Glutamatergic neuron (in vitro differentiated cells): Measurements from ENCODE around the gene RXFP2. TPM values are rescaled to one million over a fixed set of nuclear protein-coding genes. Genes with fewer than 3 reads are reported as not detected.

Experiments
- DNase-seq: peaks from one replicate; pipeline ENCODE4 v3.0.0; 2022
- H3K27ac Mint-ChIP-seq: one replicate; pipeline ENCODE4 v1.8.0; 2020; ENCODE audit warnings: mild to moderate bottlenecking, mixed read lengths, inconsistent platforms; ENCODE audit not compliant: unreplicated experiment
- H3K27me3 Mint-ChIP-seq: one replicate; pipeline ENCODE4 v1.8.0; 2020; ENCODE audit warnings: mild to moderate bottlenecking, moderate library complexity, mixed read lengths, inconsistent platforms; ENCODE audit not compliant: unreplicated experiment
- H3K36me3 Mint-ChIP-seq: one replicate; pipeline ENCODE4 v1.8.0; 2020; ENCODE audit warnings: mild to moderate bottlenecking, mixed read lengths, inconsistent platforms; ENCODE audit not compliant: unreplicated experiment
- H3K4me1 Mint-ChIP-seq: one replicate; pipeline ENCODE4 v1.8.0; 2020; ENCODE audit warnings: mild to moderate bottlenecking, low read depth, mixed read lengths, inconsistent platforms; ENCODE audit not compliant: unreplicated experiment
- H3K4me3 Mint-ChIP-seq: one replicate; pipeline ENCODE4 v1.8.0; 2020; ENCODE audit warnings: mild to moderate bottlenecking, mixed read lengths, inconsistent platforms; ENCODE audit not compliant: unreplicated experiment
- H3K9me3 Mint-ChIP-seq: one replicate; pipeline ENCODE4 v1.8.0; 2020; ENCODE audit warnings: mild to moderate bottlenecking, moderate library complexity, mixed read lengths, inconsistent platforms; ENCODE audit not compliant: unreplicated experiment
- total RNA-seq: library from RNA; stranded (reverse); fragmentation: NEBNext Ultra II Directional; extraction: Animal tissue kit (Norgen Biotek cat#: 25700); gene quantifications from one replicate; pipeline ENCODE4 v1.2.1, GENCODE V29; 2021; ENCODE audit not compliant: unreplicated experiment
- TF ChIP-seq, protein P1 (sequence below): fragments of 200-600 bp; sonication (generic); IDR thresholded peaks from one replicate; pipeline ENCODE4 v1.5.0; 2021; ENCODE audit not compliant: partially characterized antibody, unreplicated experiment

RXFP2 gene
- total RNA-seq, 1 donor from 2014 or later = not detected

GRCh38 chr13:31717583-31717982, 21.7 kb upstream of the RXFP2 start:
- TF ChIP-seq, protein P1, sequence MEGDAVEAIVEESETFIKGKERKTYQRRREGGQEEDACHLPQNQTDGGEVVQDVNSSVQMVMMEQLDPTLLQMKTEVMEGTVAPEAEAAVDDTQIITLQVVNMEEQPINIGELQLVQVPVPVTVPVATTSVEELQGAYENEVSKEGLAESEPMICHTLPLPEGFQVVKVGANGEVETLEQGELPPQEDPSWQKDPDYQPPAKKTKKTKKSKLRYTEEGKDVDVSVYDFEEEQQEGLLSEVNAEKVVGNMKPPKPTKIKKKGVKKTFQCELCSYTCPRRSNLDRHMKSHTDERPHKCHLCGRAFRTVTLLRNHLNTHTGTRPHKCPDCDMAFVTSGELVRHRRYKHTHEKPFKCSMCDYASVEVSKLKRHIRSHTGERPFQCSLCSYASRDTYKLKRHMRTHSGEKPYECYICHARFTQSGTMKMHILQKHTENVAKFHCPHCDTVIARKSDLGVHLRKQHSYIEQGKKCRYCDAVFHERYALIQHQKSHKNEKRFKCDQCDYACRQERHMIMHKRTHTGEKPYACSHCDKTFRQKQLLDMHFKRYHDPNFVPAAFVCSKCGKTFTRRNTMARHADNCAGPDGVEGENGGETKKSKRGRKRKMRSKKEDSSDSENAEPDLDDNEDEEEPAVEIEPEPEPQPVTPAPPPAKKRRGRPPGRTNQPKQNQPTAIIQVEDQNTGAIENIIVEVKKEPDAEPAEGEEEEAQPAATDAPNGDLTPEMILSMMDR = no peak
- no peaks in the 10 kb centered on the region for H3K9me3 Mint-ChIP-seq
- no peak overlapping the region for H3K4me3 Mint-ChIP-seq
- H3K27ac Mint-ChIP-seq = no peak overlapping the region
- DNase-seq = no peak
- no peaks in the 10 kb centered on the region for H3K36me3 Mint-ChIP-seq
- no peaks in the 10 kb centered on the region for H3K4me1 Mint-ChIP-seq
- H3K27me3 Mint-ChIP-seq = no peaks in the 10 kb centered on the region

- DNase-seq = no peak
- TF ChIP-seq, protein P1 = no peak
- no peak overlapping the region for H3K27ac Mint-ChIP-seq
- H3K4me3 Mint-ChIP-seq = no peak overlapping the region
- no peaks in the 10 kb centered on the region for H3K36me3 Mint-ChIP-seq
- no peaks in the 10 kb centered on the region for H3K27me3 Mint-ChIP-seq
- no peaks in the 10 kb centered on the region for H3K4me1 Mint-ChIP-seq
- no peaks in the 10 kb centered on the region for H3K9me3 Mint-ChIP-seq
These were observed 20.1 kb upstream of the RXFP2 start for GRCh38 chr13:31719214-31719613.

DNA sequence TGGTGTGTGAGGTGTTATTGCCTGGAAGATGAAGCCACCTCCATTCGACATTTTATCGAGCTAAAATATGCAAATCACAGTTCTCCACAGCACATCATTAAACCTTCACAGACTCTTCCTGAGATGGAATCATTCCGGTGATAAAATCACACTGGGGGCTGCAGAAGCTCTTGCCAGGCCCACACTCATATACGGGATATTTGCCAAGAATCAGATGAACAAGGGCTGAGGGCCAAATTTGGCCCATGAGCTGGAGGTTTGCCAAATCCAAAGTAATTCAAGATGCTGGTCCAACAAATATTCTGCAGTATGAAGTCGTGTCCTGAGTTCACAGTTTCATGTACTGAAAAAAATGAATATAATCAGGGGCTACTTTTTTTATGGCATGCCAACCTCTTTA, 16.7 kb upstream of the RXFP2 start:
- Mint-ChIP-seq H3K4me1 (no peaks in the 10 kb centered on the region), H3K36me3 (no peaks in the 10 kb centered on the region), H3K27ac (no peak overlapping the region), H3K27me3 (no peaks in the 10 kb centered on the region), H3K9me3 (no peaks in the 10 kb centered on the region), H3K4me3 (no peak overlapping the region)
- TF ChIP-seq, protein P1 = no peak
- no peak for DNase-seq

GRCh38 chr13:31725841-31726240, 13.5 kb upstream of the RXFP2 start:
- Mint-ChIP-seq H3K4me3 (no peak overlapping the region), H3K36me3 (no peaks in the 10 kb centered on the region), H3K27ac (no peak overlapping the region), H3K9me3 (no peaks in the 10 kb centered on the region), H3K4me1 (no peaks in the 10 kb centered on the region), H3K27me3 (no peaks in the 10 kb centered on the region)
- TF ChIP-seq, protein P1 = no peak
- no peak for DNase-seq

DNA sequence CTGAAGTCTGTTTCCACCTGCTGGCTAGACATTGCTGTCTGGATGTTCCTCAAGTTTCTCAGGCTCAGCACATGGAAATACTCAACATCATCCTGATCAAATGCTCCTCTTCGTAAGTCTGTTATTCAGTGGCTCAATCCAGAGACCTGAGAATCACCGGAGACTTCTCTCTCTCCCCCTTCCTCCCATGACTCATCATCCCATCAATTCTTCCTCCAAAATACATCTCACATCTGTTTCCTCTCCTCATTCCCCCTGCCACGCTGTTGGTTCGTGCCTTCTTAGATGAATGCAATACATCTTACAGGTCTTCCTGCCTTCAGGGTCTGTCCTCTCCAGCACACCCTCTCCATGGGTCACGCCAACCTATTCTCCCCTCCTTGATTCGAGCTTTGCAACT, 7.4 kb upstream of the RXFP2 start:
- TF ChIP-seq, protein P1 = no peak
- no peak overlapping the region for H3K27ac Mint-ChIP-seq
- no peaks in the 10 kb centered on the region for H3K27me3 Mint-ChIP-seq
- H3K36me3 Mint-ChIP-seq = no peaks in the 10 kb centered on the region
- H3K4me1 Mint-ChIP-seq = no peaks in the 10 kb centered on the region
- H3K4me3 Mint-ChIP-seq = no peak overlapping the region
- no peaks in the 10 kb centered on the region for H3K9me3 Mint-ChIP-seq
- no peak for DNase-seq
